Measurements from ENCODE around the gene GPBP1L1. TPM values are rescaled to one million over a fixed set of nuclear protein-coding genes. Genes with fewer than 3 reads are reported as not detected.

The GPBP1L1 gene
- total RNA-seq, result 157 and 163 TPM in 2 replicates

GRCh38 chr1:45686288-45687013 is at the start of gene GPBP1L1:
GPBP1L1 (minus strand) TSS chr1:45686533; CDS start chr1:45659087, 27,446 bp downstream.

GRCh38 chr1:45687754-45688740 is 1.7 kb upstream of the GPBP1L1 start, which contains the start of gene TMEM69:
TMEM69 (plus strand) TSS chr1:45688181; CDS start chr1:45691069, 2,888 bp downstream.

GRCh38 chr1:45623972-45624371 is 62.4 kb downstream of the GPBP1L1 start, which contains the start of gene CCDC17:
CCDC17 (minus strand) TSS chr1:45624054; CDS start chr1:45623909, 145 bp downstream.

GRCh38 chr1:45583666-45584350 is 102.5 kb downstream of the GPBP1L1 start, which contains the start of gene NASP:
NASP (plus strand) TSS chr1:45584041; CDS start chr1:45584147, 106 bp downstream.

Other genes with a start within 250 kb of the GPBP1L1 start
- 3.1 and 5.2 TPM in 2 replicates for gene TESK2, start 195.4 kb downstream of the GPBP1L1 start, total RNA-seq
- gene CCDC163, start 186.5 kb downstream of the GPBP1L1 start, total RNA-seq, result 0.36 and 2.7 TPM in 2 replicates
- gene MMACHC, start 186.2 kb downstream of the GPBP1L1 start, total RNA-seq, result 2.4 and 3.7 TPM in 2 replicates
- gene PRDX1, start 164.6 kb downstream of the GPBP1L1 start, total RNA-seq, result 292 and 739 TPM in 2 replicates
- 84.6 and 90.2 TPM in 2 replicates for gene AKR1A1, start 135.7 kb downstream of the GPBP1L1 start, total RNA-seq
- gene NASP, start 102.5 kb downstream of the GPBP1L1 start, total RNA-seq, result 27.7 and 36.0 TPM in 2 replicates
- 0.68 and 1.2 TPM in 2 replicates for gene CCDC17, start 62.5 kb downstream of the GPBP1L1 start, total RNA-seq
- 14.1 and 14.4 TPM in 2 replicates for gene TMEM69, start 1.6 kb upstream of the GPBP1L1 start, total RNA-seq
- gene IPP, start 64.1 kb upstream of the GPBP1L1 start, total RNA-seq, result 14.0 and 16.3 TPM in 2 replicates
- 16.7 and 28.5 TPM in 2 replicates for gene MAST2, start 117.1 kb upstream of the GPBP1L1 start, total RNA-seq